ENCODE data around the gene FGGY. TPM values are rescaled to one million over a fixed set of nuclear protein-coding genes. Genes with fewer than 3 reads are reported as not detected.
"Not testable (repeated sequence)": the region's sequence is repeated elsewhere in the genome, so short reads cannot be mapped to it uniquely, and the experiment has no call there.

FGGY gene
- total RNA-seq, 2 experiments from 2014 or later, result 6.6 to 9.7 TPM

- peaks cover 4% of the 10 kb centered on the region for H3K9me3 Mint-ChIP-seq
- no peak overlapping the region for H3K27ac Mint-ChIP-seq
- H3K36me3 Mint-ChIP-seq, result peaks cover 5% of the 10 kb centered on the region
- no peaks in the 10 kb centered on the region for H3K27me3 Mint-ChIP-seq
- H3K4me3 Mint-ChIP-seq, result no peak overlapping the region
- DNase-seq, result no peak
- H3K4me1 Mint-ChIP-seq, result no peaks in the 10 kb centered on the region
Measured at GRCh38 chr1:59714219-59714618, 417.3 kb downstream of the FGGY start.

- Mint-ChIP-seq H3K36me3 (peaks cover 3% of the 10 kb centered on the region), H3K4me3 (no peak overlapping the region), H3K9me3 (peaks cover 4% of the 10 kb centered on the region), H3K27me3 (no peaks in the 10 kb centered on the region), H3K4me1 (no peaks in the 10 kb centered on the region), H3K27ac (no peak overlapping the region)
- DNase-seq, result no peak
Measured at GRCh38 chr1:59714966-59715365, 418.1 kb downstream of the FGGY start.

- H3K4me3 Mint-ChIP-seq, result no peak overlapping the region
- no peak for DNase-seq
- H3K36me3 Mint-ChIP-seq, result no peaks in the 10 kb centered on the region
- H3K9me3 Mint-ChIP-seq, result no peaks in the 10 kb centered on the region
- no peaks in the 10 kb centered on the region for H3K27me3 Mint-ChIP-seq
- no peaks in the 10 kb centered on the region for H3K4me1 Mint-ChIP-seq
- no peak overlapping the region for H3K27ac Mint-ChIP-seq
Measured at GRCh38 chr1:59716832-59717231, 419.9 kb downstream of the FGGY start.

- H3K27me3 Mint-ChIP-seq, result no peaks in the 10 kb centered on the region
- no peak overlapping the region for H3K4me3 Mint-ChIP-seq
- H3K36me3 Mint-ChIP-seq, result no peaks in the 10 kb centered on the region
- no peak overlapping the region for H3K27ac Mint-ChIP-seq
- no peak for DNase-seq
- no peaks in the 10 kb centered on the region for H3K9me3 Mint-ChIP-seq
- no peaks in the 10 kb centered on the region for H3K4me1 Mint-ChIP-seq
Measured at GRCh38 chr1:59718064-59718988, 421.4 kb downstream of the FGGY start.

GRCh38 chr1:59718989-59719360 lies 422.1 kb downstream of the FGGY start:
- Mint-ChIP-seq H3K4me1 (no peaks in the 10 kb centered on the region), H3K4me3 (no peak overlapping the region), H3K27ac (no peak overlapping the region)

GRCh38 chr1:59720326-59721115 lies 423.6 kb downstream of the FGGY start:
- H3K9me3 Mint-ChIP-seq, result no peaks in the 10 kb centered on the region
- no peak overlapping the region for H3K4me3 Mint-ChIP-seq
- no peaks in the 10 kb centered on the region for H3K27me3 Mint-ChIP-seq
- no peak for DNase-seq
- no peak overlapping the region for H3K27ac Mint-ChIP-seq
- peaks cover 2% of the 10 kb centered on the region for H3K36me3 Mint-ChIP-seq
- no peaks in the 10 kb centered on the region for H3K4me1 Mint-ChIP-seq

More at GRCh38 chr1:59718989-59719360, 422.1 kb downstream of the FGGY start:
- no peaks in the 10 kb centered on the region for H3K27me3 Mint-ChIP-seq
- no peaks in the 10 kb centered on the region for H3K36me3 Mint-ChIP-seq
- no peak for DNase-seq
- H3K9me3 Mint-ChIP-seq, result no peaks in the 10 kb centered on the region

GRCh38 chr1:59730302-59730701 lies 433.4 kb downstream of the FGGY start:
- H3K36me3 Mint-ChIP-seq, result peaks cover 4% of the 10 kb centered on the region
- DNase-seq, result no peak
- H3K4me3 Mint-ChIP-seq, result no peak overlapping the region

GRCh38 chr1:59730759-59731478 lies 434.0 kb downstream of the FGGY start:
- H3K27ac Mint-ChIP-seq, result peak overlapping the region; percentile 36
- no peak overlapping the region for H3K4me3 Mint-ChIP-seq
- no peaks in the 10 kb centered on the region for H3K27me3 Mint-ChIP-seq
- peaks cover 8% of the 10 kb centered on the region for H3K36me3 Mint-ChIP-seq
- peaks cover 14% of the 10 kb centered on the region for H3K4me1 Mint-ChIP-seq
- DNase-seq, result no peak
- no peaks in the 10 kb centered on the region for H3K9me3 Mint-ChIP-seq

More at GRCh38 chr1:59730302-59730701, 433.4 kb downstream of the FGGY start:
- no peaks in the 10 kb centered on the region for H3K27me3 Mint-ChIP-seq
- peaks cover 14% of the 10 kb centered on the region for H3K4me1 Mint-ChIP-seq
- H3K9me3 Mint-ChIP-seq, result no peaks in the 10 kb centered on the region
- no peak overlapping the region for H3K27ac Mint-ChIP-seq

GRCh38 chr1:59731591-59731990 lies 434.7 kb downstream of the FGGY start:
- H3K4me3 Mint-ChIP-seq, result no peak overlapping the region
- H3K27me3 Mint-ChIP-seq, result no peaks in the 10 kb centered on the region
- H3K4me1 Mint-ChIP-seq, result peaks cover 14% of the 10 kb centered on the region
- peaks cover 7% of the 10 kb centered on the region for H3K9me3 Mint-ChIP-seq
- peaks cover 15% of the 10 kb centered on the region for H3K36me3 Mint-ChIP-seq
- no peak for DNase-seq
- H3K27ac Mint-ChIP-seq, result no peak overlapping the region

- Mint-ChIP-seq H3K9me3 (peaks cover 7% of the 10 kb centered on the region), H3K27me3 (no peaks in the 10 kb centered on the region), H3K4me1 (peaks cover 14% of the 10 kb centered on the region), H3K27ac (no peak overlapping the region), H3K36me3 (peaks cover 19% of the 10 kb centered on the region), H3K4me3 (no peak overlapping the region)
- DNase-seq, result no peak
Measured at GRCh38 chr1:59732214-59732955, 435.5 kb downstream of the FGGY start.

GRCh38 chr1:59733443-59734141 lies 436.7 kb downstream of the FGGY start:
- Mint-ChIP-seq H3K4me1 (peaks cover 14% of the 10 kb centered on the region), H3K4me3 (no peak overlapping the region), H3K9me3 (peaks cover 7% of the 10 kb centered on the region), H3K27ac (no peak overlapping the region), H3K27me3 (no peaks in the 10 kb centered on the region), H3K36me3 (peaks cover 22% of the 10 kb centered on the region)
- DNase-seq, result no peak

- peaks cover 22% of the 10 kb centered on the region for H3K36me3 Mint-ChIP-seq
- H3K27ac Mint-ChIP-seq, H3K27me3 Mint-ChIP-seq, H3K4me3 Mint-ChIP-seq, H3K4me1 Mint-ChIP-seq, DNase-seq, H3K9me3 Mint-ChIP-seq: not testable (repeated sequence)
Measured at GRCh38 chr1:59735927-59736326, 439.0 kb downstream of the FGGY start.

GRCh38 chr1:59736744-59737143 lies 439.9 kb downstream of the FGGY start:
- DNase-seq, result no peak
- Mint-ChIP-seq H3K4me1 (peaks cover under 1% of the 10 kb centered on the region), H3K27me3 (no peaks in the 10 kb centered on the region), H3K4me3 (no peak overlapping the region), H3K36me3 (peaks cover 19% of the 10 kb centered on the region), H3K9me3 (peaks cover 7% of the 10 kb centered on the region), H3K27ac (no peak overlapping the region)

GRCh38 chr1:59737638-59738037 lies 440.7 kb downstream of the FGGY start:
- no peak overlapping the region for H3K4me3 Mint-ChIP-seq
- no peaks in the 10 kb centered on the region for H3K27me3 Mint-ChIP-seq
- H3K4me1 Mint-ChIP-seq, result no peaks in the 10 kb centered on the region
- peaks cover 19% of the 10 kb centered on the region for H3K36me3 Mint-ChIP-seq
- peaks cover 7% of the 10 kb centered on the region for H3K9me3 Mint-ChIP-seq
- no peak overlapping the region for H3K27ac Mint-ChIP-seq
- DNase-seq, result no peak
